Kidney glomerular epithelial cell (primary cell): Measurements from ENCODE around the gene SEC16A.

Source experiments
- DNase-seq: peaks from one replicate; lab custom pipeline; 2025; lab: John Stamatoyannopoulos, UW

The SEC16A gene

DNA sequence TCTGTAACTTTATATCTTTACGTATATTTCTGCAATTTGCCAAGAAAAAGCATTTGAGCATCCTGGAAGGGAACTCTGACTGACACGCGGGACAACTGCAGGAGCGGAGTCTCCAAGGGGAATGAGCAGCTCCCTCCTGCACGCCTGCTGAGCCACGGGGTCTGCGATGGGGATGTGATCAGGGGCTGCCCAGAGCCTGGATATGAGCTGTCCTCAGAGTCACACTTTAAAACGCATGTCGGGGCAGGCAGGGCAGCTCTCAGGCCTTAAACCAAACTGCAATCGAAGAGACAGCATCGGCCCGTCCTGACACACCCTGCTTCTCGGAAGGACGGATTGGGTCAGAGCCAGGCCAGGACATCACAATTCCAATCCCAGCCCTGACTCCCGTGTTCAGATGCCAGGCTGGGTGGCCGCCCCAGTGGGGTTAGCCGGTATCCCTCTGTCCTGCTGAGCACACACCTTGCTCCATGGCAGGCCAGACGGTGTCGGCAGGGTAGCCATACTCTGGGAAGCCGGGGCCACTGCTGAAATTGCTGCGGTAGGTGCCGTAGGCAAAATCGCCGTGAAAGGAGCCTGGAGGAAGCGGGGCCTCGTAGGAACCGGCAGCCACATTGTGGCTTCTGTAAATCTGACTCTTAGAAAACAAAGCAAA is 17.2 kb downstream of the SEC16A start:
- DNase-seq = no peak

DNA sequence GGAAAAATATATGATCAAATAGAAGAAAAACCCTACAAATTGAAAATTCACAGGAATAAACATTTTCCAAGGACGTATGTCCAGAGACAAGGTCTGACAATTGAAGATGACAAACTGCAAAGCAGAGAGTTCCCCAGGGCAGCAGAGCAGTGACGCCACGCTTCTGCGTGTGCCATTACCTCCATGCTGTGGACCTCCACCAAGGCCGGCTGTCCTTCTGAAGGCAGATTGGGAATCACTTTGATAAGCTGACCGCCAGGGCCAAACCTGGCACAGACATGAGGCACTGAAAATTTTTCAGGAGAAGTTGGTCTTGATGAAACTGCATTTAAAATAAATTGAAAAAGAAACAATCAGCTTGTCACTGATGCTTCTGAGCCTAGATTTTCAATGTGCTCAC is 18.6 kb downstream of the SEC16A start:
- DNase-seq = no peak

DNA sequence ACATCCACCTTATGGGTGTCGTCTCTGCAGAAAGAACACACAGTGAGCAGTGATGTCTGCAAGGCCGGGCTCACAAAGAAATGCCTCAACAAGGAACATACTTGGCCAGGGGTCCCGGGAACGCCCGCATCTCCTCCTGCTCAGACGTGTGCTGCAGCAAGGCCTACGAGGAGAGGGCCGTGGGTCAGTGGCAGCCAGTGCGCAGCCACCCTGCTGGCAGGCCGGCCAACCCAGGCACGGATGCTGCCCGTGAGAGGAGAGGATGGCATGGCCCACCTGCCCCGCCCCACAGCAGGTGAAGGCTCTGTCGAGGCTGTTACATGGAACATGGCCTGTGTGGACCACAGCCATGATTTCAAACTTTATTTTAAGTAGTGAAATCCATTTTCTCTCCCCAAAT is 19.3 kb downstream of the SEC16A start:
- no peak for DNase-seq

DNA sequence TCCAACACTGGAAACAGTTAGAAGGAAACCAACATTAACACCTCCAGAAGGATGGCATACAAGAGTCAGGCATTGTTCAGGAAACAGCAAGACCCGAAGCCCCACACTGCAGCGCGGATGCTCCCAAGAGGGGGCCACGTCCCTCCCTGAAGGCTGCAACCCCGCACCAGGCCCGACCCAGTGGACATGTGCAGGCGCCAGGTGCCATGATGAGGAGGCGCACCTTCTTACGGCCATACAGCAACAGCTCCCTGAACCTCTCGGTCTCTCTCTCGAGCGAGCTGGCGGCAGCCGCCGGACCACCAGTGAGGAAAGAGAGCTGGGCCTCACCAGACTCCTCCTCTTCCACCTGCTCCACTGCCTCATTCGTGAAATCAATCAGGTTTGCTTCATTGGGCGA is 20.2 kb downstream of the SEC16A start:
- DNase-seq = no peak

DNA sequence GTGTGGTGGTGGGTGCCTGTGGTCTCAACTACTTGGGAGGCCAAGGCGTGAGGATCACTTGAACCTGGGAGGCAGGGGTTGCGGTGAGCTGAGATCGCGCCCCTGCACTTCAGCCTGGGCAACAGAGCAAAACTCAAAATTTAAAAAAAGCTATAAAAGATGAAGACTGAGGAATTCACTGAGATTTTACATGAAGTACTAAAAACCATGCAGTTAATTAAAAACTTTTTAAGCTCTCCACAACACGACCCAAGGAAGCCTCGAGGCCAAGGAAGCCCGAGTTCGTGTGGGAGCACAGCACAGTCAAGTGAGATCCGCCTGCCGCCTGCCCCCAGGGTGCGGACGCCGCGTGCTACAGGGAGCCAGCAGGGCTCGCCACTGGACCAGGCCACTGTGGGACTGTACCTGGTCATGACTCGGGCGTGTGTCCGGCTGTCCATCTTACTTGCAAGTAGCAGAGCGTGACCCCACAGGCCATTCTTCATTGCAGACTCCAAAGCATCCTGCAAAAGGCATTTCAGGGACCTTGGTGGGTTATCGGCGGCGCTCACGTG is 22.0 kb downstream of the SEC16A start:
- DNase-seq = no peak

DNA sequence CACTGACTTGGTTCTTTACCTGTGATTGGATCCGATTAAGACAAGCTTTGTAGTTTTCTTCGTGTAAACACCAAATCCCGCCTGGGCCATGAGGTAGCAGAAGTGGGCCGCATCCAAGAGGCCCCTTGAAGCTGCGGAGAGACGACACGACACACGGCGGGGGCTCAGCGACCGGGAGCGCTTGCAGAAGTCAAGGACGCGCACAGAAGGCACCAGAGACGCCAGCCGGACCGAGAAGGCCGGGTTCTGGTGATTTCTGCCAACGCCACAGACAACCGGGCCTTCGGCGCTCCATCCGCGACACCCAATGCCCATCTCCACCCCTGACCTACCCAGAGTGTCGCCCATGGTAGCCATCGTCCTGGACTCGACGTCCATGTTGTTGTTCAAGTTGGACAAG is 23.4 kb downstream of the SEC16A start:
- no peak for DNase-seq

DNA sequence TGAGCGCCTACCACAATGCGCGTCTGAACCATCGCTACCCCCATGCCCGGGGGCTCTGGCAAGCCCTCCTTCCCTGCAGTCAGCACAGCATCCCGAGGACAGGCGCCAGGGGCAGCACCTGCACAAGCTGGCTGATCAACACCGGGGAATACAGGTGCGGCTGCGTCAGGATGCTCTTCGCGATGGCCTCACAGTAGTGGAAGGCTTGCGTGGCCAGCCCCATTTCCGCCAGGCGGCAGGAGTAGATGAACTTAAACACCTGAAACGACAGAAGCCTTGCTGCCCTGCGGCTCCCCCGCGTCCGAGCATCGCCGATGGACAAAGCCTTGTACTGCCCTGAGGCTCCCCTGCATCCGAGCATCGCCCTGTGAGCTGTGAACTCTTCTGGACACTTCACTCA is 25.5 kb downstream of the SEC16A start:
- no peak for DNase-seq

DNA sequence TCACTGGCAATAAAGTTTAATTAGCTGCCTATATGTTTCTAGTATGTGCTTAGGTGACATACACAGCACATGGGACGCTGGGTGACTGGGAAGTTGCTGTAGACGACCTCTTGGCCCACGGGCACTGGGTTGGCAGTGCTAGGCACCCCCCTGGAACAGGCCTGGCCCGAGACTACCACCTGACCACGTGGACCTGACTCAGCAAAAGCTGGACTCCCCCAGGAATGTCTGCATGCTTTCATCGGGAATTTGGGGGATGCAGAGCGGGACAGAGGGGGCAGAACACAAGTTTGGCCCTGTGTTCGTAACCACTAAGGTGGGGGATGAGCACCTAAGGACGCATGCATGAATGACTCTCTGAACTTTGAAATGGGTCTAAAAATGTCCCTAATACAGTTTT is 26.6 kb downstream of the SEC16A start:
- no peak for DNase-seq

DNA sequence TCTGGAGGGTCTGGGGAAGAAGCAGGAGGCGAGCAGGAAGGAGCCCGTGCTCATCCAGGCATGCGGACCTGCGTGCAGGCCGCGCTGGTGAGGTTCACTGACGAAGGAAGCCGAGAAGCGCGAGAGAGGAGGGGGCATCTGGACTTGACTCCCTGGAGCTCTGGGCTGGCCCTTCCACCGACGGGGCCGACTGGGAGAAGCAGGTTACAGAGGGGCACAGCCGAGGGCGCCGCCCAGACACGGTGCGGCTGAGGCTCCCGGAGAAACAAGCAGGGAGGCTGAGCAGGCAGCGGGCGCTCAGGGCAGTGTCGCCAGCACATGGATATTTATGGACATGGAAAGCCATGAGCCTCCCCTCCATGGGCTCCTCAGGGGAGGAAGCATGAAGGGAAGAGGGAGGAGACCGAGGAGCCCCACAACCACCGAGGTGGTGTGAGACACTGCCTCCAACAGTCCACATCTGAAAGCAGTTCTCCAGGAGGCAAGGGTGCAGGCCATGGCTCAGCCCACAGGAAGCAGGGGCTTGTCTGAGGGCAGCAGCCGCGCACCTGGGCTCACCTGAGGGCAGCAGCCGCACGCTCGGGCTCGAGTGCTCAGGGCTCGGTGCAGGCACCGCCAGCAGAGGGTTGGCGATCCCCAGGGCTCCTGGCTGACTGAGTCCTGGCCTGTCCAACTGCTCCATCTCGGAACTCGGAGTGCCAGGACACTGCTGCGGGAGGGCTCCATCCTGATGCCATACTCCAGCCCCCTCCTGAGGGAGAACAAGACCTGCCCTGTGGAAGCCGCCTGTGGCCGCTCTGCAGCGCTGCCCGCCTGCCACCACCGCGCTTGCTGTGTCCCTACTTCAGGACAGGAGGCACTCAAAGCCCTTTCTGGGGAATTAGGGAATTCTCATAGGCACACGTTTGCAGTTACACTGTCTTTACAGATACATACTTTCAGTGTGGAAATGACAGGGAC is 27.5 kb downstream of the SEC16A start:
- DNase-seq = no peak

DNA sequence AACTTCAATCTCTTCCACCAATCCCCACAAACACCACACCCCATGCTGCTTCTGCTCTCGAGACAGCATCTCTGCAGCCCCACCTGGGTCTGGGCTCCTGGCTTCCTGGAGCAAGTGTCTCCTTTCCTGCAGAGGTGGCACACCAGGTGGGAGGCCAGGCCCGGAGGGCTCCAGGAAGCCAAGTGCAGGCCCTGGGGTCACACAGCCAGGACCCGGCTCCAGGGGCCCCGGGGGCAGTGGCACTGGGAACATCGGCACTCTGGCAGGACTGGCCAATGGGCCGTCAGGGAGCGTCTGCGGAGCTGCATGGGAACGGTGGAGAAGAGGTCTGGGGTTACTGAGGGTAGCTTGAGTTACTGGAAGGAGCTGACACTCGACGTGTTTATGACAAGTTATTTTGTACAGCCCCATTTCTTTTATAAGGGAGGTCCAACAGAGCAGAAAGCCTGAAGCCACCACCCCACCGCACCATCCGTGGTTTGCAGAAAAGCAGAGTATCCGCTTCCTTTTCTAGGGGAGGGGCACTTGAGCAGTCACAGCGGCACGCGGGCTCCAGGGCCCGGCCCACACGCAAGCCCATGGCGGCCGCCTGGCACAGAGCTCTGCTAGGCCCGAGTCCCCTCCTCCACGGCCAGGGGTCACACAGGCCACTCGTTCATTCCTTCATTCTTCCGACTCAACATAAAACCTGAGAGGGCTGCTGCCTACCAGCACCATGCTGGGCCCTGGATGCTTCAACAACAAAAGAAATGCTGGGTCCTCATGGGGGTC is 28.6 kb downstream of the SEC16A start:
- DNase-seq = no peak

DNA sequence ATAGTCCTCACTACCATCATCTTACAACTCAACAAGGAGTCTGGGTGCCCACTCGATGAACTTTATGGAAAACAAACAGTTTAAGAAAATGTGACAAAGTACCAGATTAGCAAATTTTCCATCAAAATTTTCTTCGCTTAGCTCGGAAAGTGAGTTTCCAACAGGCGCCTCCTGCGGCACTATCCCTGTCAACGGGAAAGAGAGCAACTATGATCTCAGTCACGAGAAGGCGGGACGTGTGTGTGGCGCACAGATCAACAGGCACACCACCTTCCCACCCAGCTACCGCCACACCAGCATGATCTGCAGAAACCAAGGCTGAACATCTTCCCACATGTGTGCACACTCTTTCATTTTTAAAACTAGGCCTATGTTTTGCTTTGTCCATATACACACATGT is 29.5 kb downstream of the SEC16A start:
- no peak for DNase-seq

DNA sequence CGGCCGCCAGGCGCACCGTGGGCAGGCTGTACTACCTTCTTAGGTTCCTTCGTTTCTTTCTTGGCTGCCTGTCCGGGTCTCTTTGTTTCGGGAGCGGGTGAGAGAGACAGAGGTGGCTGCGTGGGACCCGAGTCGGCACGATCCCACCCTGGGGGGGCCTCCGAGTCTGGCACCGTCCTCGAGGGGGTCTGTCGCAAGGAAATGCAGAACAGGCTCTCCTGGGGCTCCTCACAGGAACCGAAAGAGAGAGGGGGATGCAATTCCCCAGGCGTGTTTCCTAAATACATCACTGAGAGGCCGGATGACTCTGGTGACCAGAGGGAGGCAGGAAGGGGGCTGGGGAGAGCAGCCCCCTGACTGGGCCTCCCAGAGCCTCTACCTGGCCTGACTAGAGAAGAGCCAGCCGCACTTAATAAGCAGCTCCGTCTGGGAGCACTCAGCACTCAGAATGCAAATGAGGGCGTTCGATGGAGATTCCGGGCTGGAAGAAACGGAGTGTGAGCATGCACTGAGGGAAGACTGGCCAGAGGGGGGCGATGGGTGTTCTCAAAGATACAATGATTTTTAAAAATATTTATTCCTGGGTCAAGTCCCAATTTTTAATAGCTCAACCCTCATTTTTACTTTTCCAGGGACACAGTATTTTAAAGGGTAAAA is 31.5 kb downstream of the SEC16A start:
- no peak for DNase-seq

DNA sequence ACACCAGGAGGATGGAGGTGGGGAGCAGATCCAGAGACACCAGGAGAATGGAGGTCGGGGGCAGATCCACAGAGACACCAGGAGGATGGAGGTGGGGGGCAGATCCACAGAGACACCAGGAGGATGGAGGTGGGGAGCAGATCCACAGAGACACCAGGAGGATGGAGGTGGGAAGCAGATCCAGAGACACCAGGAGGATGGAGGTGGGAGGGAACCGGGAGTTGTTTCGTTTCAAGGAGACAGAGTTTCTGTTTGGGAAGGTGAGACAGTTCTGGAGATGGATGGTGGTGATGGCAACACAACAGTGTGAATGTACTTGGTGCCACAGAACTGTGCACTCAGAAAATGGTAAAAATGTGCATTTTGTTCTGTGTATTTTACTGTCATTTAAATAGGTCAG is 34.2 kb downstream of the SEC16A start:
- no peak for DNase-seq

DNA sequence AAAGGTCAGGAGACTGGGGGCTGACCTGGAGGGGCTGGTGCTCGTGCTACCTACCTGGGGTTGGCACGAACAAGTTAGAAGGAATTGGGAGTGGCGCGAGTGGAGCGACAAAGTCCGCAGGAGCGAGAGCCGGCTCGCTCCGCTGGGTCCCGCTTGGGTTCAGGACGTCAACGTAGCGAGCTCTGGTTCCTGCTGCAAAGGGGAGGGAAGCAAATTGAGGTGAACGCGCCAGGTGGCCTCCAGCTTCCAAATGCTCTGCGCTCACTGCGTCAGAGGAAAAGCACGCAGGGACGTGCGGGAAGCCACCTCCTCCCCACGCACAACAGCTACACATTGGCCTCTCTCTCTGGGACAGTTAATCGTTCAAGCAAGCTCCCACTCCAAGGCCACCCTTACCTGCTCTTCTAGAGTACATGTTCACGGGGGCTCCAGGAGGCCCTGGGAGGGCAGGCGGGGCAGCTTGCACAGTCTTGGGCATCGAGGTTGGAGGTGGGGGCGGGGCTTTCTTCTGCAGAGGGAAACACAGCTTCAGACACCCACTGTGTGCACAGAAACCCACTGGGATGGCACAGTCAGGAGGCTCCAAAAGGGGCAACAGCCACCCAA is 35.6 kb downstream of the SEC16A start:
- no peak for DNase-seq

DNA sequence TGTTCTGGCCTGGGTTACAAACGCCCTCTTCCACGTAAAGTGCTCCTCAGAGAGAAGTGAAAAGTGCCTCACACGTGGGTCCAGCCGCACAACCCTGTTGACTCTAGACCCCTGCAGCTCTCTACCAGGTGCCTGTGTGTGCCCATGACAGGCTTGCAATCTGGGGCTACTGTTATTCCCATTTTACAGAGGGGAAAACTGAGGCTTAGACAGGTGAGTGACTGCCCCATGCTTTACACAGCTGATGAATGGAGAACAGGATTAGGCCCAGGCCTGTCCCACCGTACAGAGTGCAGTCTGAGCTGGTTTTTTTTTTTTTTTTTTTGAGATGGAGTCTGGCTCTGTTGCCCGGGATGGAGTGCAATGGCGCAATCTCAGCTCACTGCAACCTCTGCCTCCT is 37.0 kb downstream of the SEC16A start:
- DNase-seq = no peak

DNA sequence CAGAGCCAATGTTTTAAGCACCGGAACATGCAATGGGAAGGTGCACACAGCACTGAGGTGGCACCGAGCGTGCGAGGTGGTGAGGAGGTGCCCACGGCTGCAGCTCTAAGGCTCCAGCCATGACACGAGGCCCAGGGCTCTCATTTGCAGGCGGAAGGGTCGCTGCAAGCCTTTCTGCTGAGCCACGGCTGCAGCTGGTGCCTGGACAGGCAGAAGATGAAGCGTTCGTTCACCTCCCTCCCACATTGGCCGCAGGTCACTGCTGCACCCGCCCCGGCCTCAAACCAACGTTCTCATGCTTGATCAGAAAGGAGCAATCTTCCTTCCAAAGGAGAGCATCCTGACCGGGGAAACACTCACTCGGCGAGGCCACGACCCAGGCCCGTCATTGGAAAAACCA is 38.7 kb downstream of the SEC16A start:
- DNase-seq = no peak

DNA sequence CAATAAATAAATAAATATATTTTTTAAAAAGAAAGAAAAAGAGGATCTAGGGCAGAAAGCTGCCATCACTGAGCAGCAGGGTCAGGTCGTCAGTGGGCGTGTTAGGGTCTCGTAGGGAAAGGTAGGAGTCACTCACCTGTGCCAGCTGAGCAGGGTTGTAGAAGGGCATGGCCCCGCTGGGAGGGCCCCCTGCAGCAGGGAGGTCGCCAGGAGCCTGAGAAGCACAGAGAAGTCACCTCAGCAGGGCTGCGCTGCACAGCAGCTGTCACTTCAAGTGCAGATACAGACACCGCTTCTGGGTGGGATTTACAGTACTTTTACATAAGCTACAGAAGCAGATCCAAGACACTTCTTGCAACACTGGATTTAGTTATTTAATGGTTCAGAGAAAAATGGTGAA is 39.2 kb downstream of the SEC16A start:
- DNase-seq = no peak

DNA sequence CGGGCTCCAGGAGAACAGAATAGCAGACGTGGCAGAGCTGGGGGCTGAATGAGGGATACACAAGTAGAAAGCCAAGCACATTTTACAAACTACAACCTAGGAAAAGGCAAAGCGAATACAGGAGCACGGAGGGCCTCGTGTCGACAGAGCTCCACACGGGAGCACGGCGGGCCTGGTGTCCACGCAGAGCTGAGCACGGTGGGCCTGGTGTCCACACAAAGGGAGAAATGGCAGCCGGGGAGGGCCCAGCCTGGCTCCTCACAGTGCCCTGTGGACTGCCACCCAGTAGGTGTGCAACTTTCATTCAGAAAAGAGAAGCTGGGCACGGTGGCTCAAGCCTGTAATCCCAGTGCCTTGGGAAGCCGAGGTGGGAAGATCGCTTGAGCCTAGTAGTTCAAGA is 39.8 kb downstream of the SEC16A start:
- no peak for DNase-seq

DNA sequence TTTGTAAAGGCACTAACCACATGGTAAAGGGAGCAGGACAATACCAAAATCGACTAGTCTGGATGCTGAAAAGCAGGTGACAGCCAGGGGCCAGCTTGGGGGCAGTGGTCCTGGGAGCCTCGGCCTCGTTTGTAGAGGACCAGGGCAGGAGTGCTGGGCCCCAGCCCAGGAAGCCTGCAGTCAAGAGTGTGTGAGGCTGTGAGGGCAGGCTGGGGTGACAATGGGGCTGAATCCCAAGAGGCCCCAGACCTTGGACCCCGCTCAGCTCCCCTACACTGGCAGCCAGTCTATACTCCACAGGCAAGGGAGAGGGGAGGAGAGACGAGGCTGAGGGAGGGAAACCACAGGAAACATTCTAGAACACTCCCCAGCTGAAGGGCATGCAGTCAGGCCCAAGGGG is 40.6 kb downstream of the SEC16A start:
- DNase-seq = no peak

DNA sequence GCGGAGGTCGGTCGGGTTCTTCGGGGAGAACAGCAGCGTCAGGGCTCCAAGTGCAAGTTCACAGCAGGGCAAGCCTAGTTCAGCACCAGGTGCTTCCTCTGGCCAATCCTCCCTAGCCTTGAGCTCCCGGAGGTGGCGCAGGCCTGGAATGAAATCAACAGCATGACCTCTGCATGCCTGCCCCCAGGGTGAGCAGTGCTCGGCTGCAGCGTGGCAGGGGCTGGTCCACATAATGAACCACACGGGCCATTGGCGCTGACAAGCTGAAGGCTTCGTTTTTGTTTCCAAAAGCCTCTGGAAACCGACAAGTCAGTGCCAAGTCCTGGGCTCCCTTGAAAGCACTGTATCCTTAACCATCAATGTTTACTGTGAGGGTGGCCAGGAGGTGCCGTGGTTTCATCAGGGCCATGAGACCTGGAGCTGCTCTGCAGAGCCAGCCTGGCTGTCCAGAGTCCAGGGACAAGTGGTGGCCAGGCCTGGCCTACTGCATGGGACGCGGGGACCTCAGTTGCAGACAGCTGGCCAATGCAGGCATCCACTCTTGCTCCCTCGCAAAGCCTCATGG is 41.1 kb downstream of the SEC16A start:
- no peak for DNase-seq

DNA sequence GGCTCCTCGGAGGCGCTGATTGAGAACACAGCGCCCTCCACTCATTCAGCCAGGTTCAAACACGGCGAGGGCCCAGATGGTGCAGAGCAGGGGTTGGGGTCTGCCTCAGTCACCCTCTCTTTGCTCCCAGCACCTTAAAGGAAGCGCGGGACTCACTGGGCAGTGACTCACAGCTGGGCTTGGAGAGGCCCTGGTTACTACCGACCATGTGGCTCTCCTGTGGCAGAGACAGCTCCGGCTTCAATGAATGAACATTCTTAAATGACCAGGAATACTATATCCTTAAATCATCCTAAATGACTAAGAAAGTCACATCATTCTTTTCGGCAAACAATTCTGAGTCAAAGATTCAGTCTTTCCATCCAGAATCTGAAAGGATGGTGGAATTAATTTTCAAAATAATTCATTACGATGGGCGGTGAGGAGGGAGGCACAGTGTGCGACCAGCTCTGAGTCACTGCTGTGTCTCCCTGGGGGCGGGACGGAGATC is 41.6 kb downstream of the SEC16A start:
- no peak for DNase-seq
